GM13976 (cell line): Measurements from ENCODE around the gene ZNF672.
"Not testable (repeated sequence)": the region's sequence is repeated elsewhere in the genome, so short reads cannot be mapped to it uniquely, and the experiment has no call there.

Source experiments
- DNase-seq: peaks from one replicate; pipeline ENCODE4 v3.0.0; 2012; ENCODE audit warnings: low spot score
- in situ Hi-C: fragments of 300-500 bp; cut with MboI; formaldehyde crosslinking; loops from one replicate; pipeline ENCODE4 v1.12.0; 2022; ENCODE audit warnings: low sequenced_read_pairs, mixed read lengths, inconsistent platforms; ENCODE audit not compliant: unreplicated experiment
- TF ChIP-seq, protein P1 (sequence below): IDR thresholded peaks from 2 replicates; pipeline ENCODE4 v1.5.1; 2012; ENCODE audit warnings: borderline replicate concordance, mild to moderate bottlenecking; ENCODE audit not compliant: insufficient read depth; ENCODE audit errors: extremely low read depth, missing control alignments, control extremely low read depth

The ZNF672 gene

DNA sequence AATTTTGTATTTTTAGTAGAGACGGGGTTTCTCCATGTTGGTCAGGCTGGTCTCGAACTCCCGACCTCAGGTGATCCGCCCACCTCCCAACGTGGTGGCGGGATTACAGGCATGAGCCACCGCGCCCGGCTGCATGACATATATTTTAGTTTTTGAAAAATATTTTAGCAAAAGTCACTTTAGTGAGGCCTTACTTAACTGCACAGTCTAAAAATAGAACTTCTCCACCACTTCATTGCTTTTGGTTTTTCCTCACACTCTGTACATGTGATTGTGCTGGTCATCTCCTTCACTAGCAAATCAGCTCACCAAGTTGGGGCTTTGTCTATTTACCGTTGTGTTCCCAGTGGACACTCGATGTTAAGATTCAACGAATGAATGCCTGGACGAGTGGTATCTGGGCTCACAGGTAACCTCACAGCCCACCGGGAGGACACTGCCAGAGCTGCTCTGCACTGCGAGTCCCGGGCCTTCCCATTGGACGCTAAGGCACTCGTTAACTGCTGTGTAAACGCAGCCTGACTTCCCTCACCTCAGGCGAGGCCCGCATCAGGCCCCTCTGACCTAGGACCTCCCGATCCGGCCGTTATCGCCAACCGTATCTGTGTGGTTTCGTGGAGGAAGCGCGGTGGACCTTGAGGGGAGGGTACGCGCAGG is 34.9 kb downstream of the ZNF672 start:
- DNase-seq = peak; percentile 64
- in situ Hi-C loops = no loop called here
- TF ChIP-seq, protein P1, sequence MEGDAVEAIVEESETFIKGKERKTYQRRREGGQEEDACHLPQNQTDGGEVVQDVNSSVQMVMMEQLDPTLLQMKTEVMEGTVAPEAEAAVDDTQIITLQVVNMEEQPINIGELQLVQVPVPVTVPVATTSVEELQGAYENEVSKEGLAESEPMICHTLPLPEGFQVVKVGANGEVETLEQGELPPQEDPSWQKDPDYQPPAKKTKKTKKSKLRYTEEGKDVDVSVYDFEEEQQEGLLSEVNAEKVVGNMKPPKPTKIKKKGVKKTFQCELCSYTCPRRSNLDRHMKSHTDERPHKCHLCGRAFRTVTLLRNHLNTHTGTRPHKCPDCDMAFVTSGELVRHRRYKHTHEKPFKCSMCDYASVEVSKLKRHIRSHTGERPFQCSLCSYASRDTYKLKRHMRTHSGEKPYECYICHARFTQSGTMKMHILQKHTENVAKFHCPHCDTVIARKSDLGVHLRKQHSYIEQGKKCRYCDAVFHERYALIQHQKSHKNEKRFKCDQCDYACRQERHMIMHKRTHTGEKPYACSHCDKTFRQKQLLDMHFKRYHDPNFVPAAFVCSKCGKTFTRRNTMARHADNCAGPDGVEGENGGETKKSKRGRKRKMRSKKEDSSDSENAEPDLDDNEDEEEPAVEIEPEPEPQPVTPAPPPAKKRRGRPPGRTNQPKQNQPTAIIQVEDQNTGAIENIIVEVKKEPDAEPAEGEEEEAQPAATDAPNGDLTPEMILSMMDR = no peak

DNA sequence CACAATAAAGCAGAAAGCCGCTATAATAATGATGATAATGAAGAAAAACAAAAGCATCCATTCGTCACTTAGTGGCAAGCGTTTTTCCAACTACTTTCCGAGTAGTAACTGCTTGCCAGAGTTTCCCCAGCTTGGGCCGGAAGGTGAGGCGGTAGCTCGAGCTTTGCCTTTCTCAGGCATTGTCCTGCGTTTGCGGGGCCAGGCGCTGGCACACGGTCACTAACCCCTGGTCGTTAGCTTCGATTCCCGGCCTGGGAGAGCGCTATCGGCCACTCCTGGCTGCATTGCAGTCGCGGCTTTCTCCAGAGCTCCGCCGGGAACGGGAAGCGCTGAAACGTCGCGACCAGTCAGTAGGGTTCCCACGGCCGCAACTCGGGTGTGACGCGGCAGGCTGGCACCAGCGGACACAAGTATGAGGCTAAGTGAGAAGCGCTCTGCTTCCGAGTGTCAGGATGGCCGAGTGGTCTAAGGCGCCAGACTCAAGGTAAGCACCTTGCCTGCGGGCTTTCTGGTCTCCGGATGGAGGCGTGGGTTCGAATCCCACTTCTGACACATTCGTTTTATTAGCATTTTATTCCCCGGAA is 35.5 kb downstream of the ZNF672 start:
- in situ Hi-C loops = no loop called here
- peak; percentile 85 for DNase-seq
- TF ChIP-seq, protein P1 = no peak

DNA sequence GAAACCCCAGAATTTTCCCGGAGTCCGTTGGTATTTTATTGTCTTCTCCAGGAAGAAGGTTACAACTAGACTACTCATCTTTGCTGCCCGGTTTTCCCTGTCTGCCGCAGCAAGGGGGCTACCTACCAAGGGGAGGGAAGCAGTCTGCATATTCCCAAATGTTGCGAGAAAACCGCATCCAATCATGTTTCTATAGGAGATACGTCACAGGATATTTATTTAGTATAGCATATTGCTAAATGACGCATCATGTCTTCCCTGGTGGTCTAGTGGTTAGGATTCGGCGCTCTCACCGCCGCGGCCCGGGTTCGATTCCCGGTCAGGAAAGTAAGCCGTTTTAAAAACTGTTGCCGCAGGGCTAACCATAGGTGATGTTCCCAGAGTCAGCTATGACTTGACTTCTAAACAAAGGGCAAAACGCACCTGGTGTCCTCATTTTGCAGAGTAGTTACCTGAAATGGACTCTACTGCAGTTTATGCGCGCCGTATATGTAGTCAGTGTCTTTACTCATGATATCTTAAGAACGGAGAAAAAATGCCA is 36.0 kb downstream of the ZNF672 start:
- TF ChIP-seq, protein P1 = no peak
- peak; percentile 63 for DNase-seq
- in situ Hi-C loops = no loop called here

DNA sequence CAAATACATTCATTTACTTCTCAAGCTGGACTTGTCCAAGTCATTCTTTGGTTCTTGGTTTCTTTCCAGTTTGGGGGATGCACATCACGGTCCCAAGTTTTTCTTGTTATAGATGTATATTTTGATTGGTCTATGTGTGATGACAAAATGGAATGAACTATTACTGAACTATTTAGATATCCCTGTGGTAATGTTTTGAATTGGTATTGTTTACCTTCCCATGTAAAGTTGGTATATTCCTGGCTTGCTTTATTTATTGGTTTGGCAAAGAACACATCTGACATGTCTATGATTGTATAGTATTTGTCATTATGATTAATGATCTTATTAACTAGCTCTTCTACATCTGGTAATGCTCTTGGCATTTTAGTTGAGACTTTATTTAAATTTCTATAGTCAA is 43.2 kb downstream of the ZNF672 start:
- no peak for DNase-seq
- TF ChIP-seq, protein P1 = no peak
- in situ Hi-C loops = no loop called here

DNA sequence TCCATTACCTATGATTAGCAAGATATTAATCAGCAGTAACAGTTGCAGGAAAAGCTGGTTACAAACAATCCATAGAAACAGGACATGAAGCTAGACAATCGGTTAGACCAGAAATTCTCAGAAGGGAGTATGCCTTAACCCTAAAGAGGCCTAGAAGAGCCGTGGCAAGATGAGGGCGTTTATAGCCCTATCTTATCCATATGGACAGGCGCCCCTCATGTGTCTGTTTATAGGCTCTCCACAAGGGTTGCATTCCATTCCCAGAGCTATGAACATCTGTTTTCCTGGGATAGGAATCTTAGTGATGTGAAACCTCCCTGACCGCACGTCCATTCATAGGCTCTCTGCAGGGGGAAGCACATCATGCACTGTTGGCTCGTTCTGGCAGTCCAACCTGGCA is 44.4 kb downstream of the ZNF672 start:
- in situ Hi-C loops, DNase-seq: not testable (repeated sequence)

DNA sequence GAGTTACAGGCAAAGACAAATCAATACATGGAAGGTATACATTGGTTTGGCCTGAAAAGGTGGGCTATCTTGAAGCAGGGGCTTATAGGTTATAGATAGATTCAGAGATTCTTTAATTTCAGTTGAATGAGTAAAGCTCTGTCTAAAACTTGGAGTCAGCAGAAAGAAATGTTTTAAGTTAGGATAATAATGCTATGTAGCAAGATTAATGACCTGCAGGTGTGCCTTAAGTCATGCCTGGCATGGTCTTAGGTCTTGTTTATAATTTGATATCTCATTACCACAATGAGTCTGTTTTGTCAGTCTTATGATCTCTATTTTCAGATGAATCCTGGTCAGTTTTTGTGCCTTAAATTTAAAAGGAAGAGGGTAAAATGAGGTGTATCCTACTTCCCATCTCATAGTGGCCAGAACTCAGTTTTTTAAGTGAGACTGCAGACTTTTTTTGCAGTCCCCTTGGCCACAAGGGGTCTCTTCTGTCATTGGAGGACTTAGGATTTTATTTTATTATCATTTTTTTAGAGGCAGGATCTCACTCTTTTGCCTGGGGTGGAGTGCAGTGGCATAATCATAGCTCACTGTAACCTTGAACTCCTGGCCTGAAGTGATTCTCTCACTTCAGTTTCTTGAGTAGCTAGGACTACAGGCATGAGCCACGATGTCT is 46.7 kb downstream of the ZNF672 start:
- TF ChIP-seq, protein P1 = no peak
- DNase-seq = no peak
- in situ Hi-C loops = no loop called here

DNA sequence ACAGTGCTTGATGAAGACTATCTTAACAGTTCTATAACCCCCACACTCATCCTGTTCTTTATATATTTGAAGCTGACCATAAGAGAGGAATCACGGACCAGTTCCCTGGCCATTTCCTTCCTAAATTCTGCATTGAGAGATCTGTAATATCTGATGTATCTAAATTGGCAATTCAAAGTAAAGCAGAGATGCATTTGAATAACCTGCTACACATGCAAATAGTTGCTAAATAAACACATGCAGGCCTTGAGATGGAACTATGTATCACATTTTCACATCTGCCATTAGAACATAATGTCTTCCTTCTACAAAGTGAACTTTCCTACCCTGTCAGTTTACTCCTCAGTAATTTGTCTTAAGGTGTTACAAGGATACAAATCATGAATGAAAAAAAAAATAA is 47.6 kb downstream of the ZNF672 start:
- TF ChIP-seq, protein P1 = no peak
- in situ Hi-C loops = no loop called here
- DNase-seq = no peak
